Karpas-422 (cell line): ENCODE measurements around the gene NLRP11. TPM values are rescaled to one million over a fixed set of nuclear protein-coding genes. Genes with fewer than 3 reads are reported as not detected.

ENCODE experiments used
- DNase-seq: peaks from one replicate; pipeline ENCODE4 v3.0.0-alpha.2; 2015
- H2AFZ ChIP-seq: fragments of 200-600 bp; sonication (generic); 2 replicates; pipeline ENCODE4 v1.6.1; 2014; ENCODE audit warnings: antibody characterized with exemption, low read length, mixed read lengths
- H3K27ac ChIP-seq: fragments of 200-600 bp; sonication (generic); 2 replicates; pipeline ENCODE4 v1.5.1; 2014; ENCODE audit warnings: mild to moderate bottlenecking, low read length, moderate library complexity
- H3K27me3 ChIP-seq: fragments of 200-600 bp; sonication (generic); 2 replicates; pipeline ENCODE4 v1.6.1; 2014; ENCODE audit warnings: low read length, mixed read lengths
- H3K36me3 ChIP-seq: fragments of 200-600 bp; sonication (generic); 2 replicates; pipeline ENCODE4 v1.6.1; 2014; ENCODE audit warnings: low read length, mixed read lengths; ENCODE audit not compliant: insufficient read depth
- H3K4me1 ChIP-seq: fragments of 200-600 bp; sonication (generic); 2 replicates; pipeline ENCODE4 v1.6.1; 2014; ENCODE audit warnings: mild to moderate bottlenecking, low read length, mixed read lengths
- H3K4me2 ChIP-seq: fragments of 200-600 bp; sonication (generic); 2 replicates; pipeline ENCODE4 v1.6.1; 2014; ENCODE audit warnings: low read length, low read depth, mild to moderate bottlenecking; ENCODE audit not compliant: poor library complexity, severe bottlenecking
- H3K4me3 ChIP-seq: fragments of 200-600 bp; sonication (generic); 2 replicates; pipeline ENCODE4 v1.5.1; 2014; ENCODE audit warnings: mild to moderate bottlenecking, antibody characterized with exemption, low read length, mixed read lengths
- H3K79me2 ChIP-seq: fragments of 200-600 bp; sonication (generic); 2 replicates; pipeline ENCODE4 v1.6.1; 2014; ENCODE audit warnings: mild to moderate bottlenecking, low read length, mixed read lengths
- H3K9ac ChIP-seq: fragments of 200-600 bp; sonication (generic); 2 replicates; pipeline ENCODE4 v1.6.0; 2014; ENCODE audit warnings: low read length
- H3K9me2 ChIP-seq: fragments of 200-600 bp; sonication (generic), shearing (Covaris generic); replicated peaks from 2 replicates; pipeline ENCODE4 v1.6.0; 2014; ENCODE audit warnings: mild to moderate bottlenecking, low read length, moderate library complexity; ENCODE audit not compliant: insufficient read depth
- H3K9me3 ChIP-seq: fragments of 300-700, 200-600 bp; sonication (generic); 2 replicates; pipeline ENCODE4 v1.6.1; 2014; ENCODE audit warnings: low read length, mixed read lengths
- H4K20me1 ChIP-seq: fragments of 200-600 bp; sonication (generic); 2 replicates; pipeline ENCODE4 v1.6.1; 2014; ENCODE audit warnings: mild to moderate bottlenecking, antibody characterized with exemption, low read length, low read depth; ENCODE audit not compliant: insufficient read depth
- total RNA-seq: library from RNA; depleted of rRNA; stranded (reverse); fragments of >200 nt; shearing (Covaris generic); gene quantifications from 2 replicates; pipeline ENCODE4 v1.2.3, GENCODE V29; 2014; ENCODE audit warnings: low replicate concordance; rRNA removed

The NLRP11 gene
- total RNA-seq, 1 experiment from 2014 or later: 5.0 TPM

DNA sequence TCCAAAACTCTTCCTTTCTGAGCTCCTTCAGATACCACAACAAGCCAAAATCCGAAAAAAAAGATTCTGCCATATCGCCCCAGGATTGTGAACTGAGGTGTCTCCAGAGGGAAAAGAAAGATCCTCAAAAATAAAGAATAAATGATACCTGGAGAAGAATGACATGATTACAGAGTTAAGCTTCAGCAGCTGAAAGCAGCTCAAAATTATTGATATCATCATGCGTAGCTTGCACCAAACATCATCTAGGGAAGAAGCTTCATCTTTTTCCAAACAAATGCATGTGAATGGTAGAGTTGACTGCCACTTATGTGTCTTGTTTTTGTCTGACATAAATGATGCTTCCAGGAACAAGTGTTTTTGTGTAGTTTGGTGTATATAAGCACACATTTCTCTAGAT lies 93.5 kb downstream of the NLRP11 start, which contains the start of gene NLRP9:
NLRP9 (minus strand) TSS at position 101 of the 400 bp plus-strand sequence; CDS start at position 73, 28 bp downstream.
- H3K4me2 ChIP-seq: no peak within 1 kb of the TSS
- DNase-seq: no peak
- no peaks in the 10 kb centered on the region for H4K20me1 ChIP-seq
- no peaks in the 10 kb centered on the region for H3K4me1 ChIP-seq
- no peak within 1 kb of the TSS for H3K27ac ChIP-seq
- no peaks in the 10 kb centered on the region for H3K79me2 ChIP-seq
- no peaks in the 10 kb centered on the region for H3K9me2 ChIP-seq
- H3K4me3 ChIP-seq: no peak within 1 kb of the TSS
- no peaks in the 10 kb centered on the region for H3K9me3 ChIP-seq
- no peaks in the 10 kb centered on the region for H3K36me3 ChIP-seq
- H3K27me3 ChIP-seq: no peaks in the 10 kb centered on the region
- H3K9ac ChIP-seq: no peak within 1 kb of the TSS
- no peak within 1 kb of the TSS for H2AFZ ChIP-seq

Other genes starting within 250 kb of the NLRP11 start
- 6.4 and 12.2 TPM in 2 replicates for gene FIZ1, start 232.5 kb downstream of the NLRP11 start, total RNA-seq
- 8.4 and 20.3 TPM in 2 replicates for gene ZNF524, start 231.7 kb downstream of the NLRP11 start, total RNA-seq
- 3.6 and 8.6 TPM in 2 replicates for gene ZNF865, start 226.4 kb downstream of the NLRP11 start, total RNA-seq
- gene ZNF784, start 207.4 kb downstream of the NLRP11 start, total RNA-seq: 2.8 and 3.5 TPM in 2 replicates
- 44.3 and 47.5 TPM in 2 replicates for gene ZNF580, start 191.0 kb downstream of the NLRP11 start, total RNA-seq
- 119 and 128 TPM in 2 replicates for gene ZNF581, start 188.3 kb downstream of the NLRP11 start, total RNA-seq
- gene CCDC106, start 183.8 kb downstream of the NLRP11 start, total RNA-seq: 26.2 and 54.8 TPM in 2 replicates
- 107 and 272 TPM in 2 replicates for gene U2AF2, start 177.0 kb downstream of the NLRP11 start, total RNA-seq
- 21.2 and 52.5 TPM in 2 replicates for gene EPN1, start 156.8 kb downstream of the NLRP11 start, total RNA-seq
- gene NLRP9, start 93.6 kb downstream of the NLRP11 start, total RNA-seq: not detected in 2 replicates
- 0.22 TPM in 1 of 2 replicates, not detected in the other for gene RFPL4A, start 72.9 kb downstream of the NLRP11 start, total RNA-seq
- not detected in 2 replicates for gene RFPL4AL1, start 62.9 kb downstream of the NLRP11 start, total RNA-seq
- gene NLRP4, start 4.5 kb upstream of the NLRP11 start, total RNA-seq: 28.2 and 30.2 TPM in 2 replicates
- not detected in 2 replicates for gene NLRP13, start 100.3 kb upstream of the NLRP11 start, total RNA-seq
- gene NLRP8, start 115.8 kb upstream of the NLRP11 start, total RNA-seq: not detected in 2 replicates
- gene NLRP5, start 154.8 kb upstream of the NLRP11 start, total RNA-seq: not detected in 2 replicates